Bronchial epithelial cell (primary cell): Measurements from ENCODE around the gene RUNX1. TPM values are rescaled to one million over a fixed set of nuclear protein-coding genes. Genes with fewer than 3 reads are reported as not detected.

ENCODE experiments used
- DNase-seq: peaks from one replicate; pipeline ENCODE4 v3.0.0-alpha.2; 2010; ENCODE audit warnings: low read depth
- FAIRE-seq: peaks from 2 replicates; lab custom pipeline; 2011; peaks lifted over from hg19 to GRCh38; lab: Jason Lieb, UNC
- H3K27me3 ChIP-seq: 2 replicates; pipeline ENCODE4 v1.5.1; 2011; ENCODE audit warnings: low read length; ENCODE audit not compliant: control insufficient read depth, insufficient read depth
- H3K36me3 ChIP-seq: 2 replicates; pipeline ENCODE4 v1.5.1; 2011; ENCODE audit warnings: low read length; ENCODE audit not compliant: control insufficient read depth, insufficient read depth
- H3K4me3 ChIP-seq: 2 replicates; pipeline ENCODE4 v1.5.1; 2011; ENCODE audit warnings: mild to moderate bottlenecking, low read depth, low read length, control low read depth
- total RNA-seq: library from RNA; depleted of rRNA; stranded (reverse); fragments of >200 nt; gene quantifications from 2 replicates; pipeline ENCODE4 v1.2.1, GENCODE V29; 2014
- TF ChIP-seq, protein P1 (sequence below): IDR thresholded peaks from 2 replicates; pipeline ENCODE4 v1.5.1; 2011; ENCODE audit warnings: mild to moderate bottlenecking, moderate library complexity, low read length, control low read depth, inconsistent platforms; ENCODE audit not compliant: insufficient read depth, severe bottlenecking

RUNX1 gene
- total RNA-seq, 1 donor from 2014 or later = 11.8 TPM

- TF ChIP-seq, protein P1, sequence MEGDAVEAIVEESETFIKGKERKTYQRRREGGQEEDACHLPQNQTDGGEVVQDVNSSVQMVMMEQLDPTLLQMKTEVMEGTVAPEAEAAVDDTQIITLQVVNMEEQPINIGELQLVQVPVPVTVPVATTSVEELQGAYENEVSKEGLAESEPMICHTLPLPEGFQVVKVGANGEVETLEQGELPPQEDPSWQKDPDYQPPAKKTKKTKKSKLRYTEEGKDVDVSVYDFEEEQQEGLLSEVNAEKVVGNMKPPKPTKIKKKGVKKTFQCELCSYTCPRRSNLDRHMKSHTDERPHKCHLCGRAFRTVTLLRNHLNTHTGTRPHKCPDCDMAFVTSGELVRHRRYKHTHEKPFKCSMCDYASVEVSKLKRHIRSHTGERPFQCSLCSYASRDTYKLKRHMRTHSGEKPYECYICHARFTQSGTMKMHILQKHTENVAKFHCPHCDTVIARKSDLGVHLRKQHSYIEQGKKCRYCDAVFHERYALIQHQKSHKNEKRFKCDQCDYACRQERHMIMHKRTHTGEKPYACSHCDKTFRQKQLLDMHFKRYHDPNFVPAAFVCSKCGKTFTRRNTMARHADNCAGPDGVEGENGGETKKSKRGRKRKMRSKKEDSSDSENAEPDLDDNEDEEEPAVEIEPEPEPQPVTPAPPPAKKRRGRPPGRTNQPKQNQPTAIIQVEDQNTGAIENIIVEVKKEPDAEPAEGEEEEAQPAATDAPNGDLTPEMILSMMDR = no peak
- Histone ChIP-seq H3K36me3 (no peaks in the 10 kb centered on the region), H3K4me3 (no peak overlapping the region), H3K27me3 (no peaks in the 10 kb centered on the region)
- FAIRE-seq (no peak), DNase-seq (no peak)
These were observed 42.3 kb downstream of the RUNX1 start for GRCh38 chr21:35006771-35007170.

DNA sequence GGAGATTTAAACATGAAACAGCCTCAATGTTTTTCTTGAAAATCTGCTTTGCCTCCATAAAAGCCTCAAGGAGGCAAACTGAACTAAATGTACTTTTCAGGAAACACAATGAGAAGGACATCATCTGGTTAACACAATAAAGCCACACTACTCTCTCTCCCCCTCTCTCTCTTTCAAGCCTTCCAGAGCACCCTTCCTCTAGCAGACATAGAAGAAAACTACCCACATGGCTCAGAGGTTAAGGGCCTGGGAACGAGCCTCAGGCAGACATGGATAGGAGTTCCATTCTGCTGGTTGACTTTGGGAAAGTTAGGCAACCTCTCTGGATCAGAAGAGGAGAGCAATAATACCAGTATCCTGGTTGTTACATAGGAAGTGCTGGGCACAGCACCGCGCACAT, 42.9 kb downstream of the RUNX1 start:
- FAIRE-seq (no peak), DNase-seq (no peak)
- TF ChIP-seq, protein P1 = no peak
- Histone ChIP-seq H3K36me3 (no peaks in the 10 kb centered on the region), H3K4me3 (no peak overlapping the region), H3K27me3 (no peaks in the 10 kb centered on the region)

DNA sequence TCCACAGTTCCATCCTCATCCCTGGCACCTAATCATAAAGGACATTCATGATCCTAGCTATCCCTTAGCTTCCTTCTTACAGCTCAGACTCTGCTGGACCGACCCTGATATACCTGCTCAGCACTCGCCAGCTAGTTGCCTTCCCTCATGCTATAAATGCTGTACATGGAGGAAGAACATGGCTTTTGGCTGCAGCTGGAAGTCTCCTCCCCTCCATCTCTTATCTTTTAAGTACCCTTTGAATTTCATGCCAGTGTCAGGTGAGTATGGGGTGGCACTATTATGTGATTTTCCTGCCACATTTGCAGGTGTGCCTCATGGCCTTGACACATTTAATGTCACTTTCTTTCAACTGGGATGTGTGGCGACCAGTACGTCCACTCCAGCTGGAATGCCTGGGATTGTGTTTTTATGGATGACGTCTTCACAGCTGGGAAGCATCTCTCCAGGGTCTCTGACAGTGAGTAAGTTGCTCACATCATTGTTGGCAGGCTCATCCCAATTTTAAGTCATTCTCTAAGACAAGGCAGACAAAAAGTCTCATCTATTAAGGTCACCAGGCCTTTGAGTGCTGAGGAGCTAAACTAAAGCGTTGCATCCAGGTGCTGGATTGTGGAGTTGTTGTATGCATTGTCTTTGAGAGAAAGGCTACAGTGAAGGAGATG, 43.4 kb downstream of the RUNX1 start:
- FAIRE-seq (no peak), DNase-seq (no peak)
- H3K36me3 ChIP-seq = no peaks in the 10 kb centered on the region
- H3K4me3 ChIP-seq = no peak overlapping the region
- no peaks in the 10 kb centered on the region for H3K27me3 ChIP-seq
- TF ChIP-seq, protein P1 = no peak

- DNase-seq (no peak), FAIRE-seq (no peak)
- Histone ChIP-seq H3K36me3 (no peaks in the 10 kb centered on the region), H3K4me3 (no peak overlapping the region), H3K27me3 (no peaks in the 10 kb centered on the region)
- TF ChIP-seq, protein P1 = no peak
These were observed 44.0 kb downstream of the RUNX1 start for GRCh38 chr21:35005077-35005476.

DNA sequence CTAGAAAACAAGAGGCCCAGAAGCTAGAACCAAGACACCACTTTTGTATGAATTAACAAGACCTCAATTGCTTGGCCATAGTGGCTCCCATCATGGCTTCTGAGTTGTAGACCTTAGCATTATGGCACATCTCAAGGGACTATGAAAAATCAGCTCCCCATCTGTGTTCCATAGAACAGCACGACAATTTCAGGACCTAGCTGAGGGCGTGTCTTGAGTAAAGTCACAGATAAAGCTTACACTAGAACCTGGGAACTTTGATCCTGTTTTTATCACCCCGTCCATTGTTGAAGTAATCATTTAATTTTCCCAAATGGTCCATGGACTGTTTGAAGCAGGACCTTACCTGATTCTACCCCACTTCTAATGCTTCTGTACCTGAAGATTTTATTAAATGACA, 44.8 kb downstream of the RUNX1 start:
- DNase-seq (no peak), FAIRE-seq (no peak)
- H3K4me3 ChIP-seq = no peak overlapping the region
- TF ChIP-seq, protein P1 = no peak
- H3K36me3 ChIP-seq = no peaks in the 10 kb centered on the region
- no peaks in the 10 kb centered on the region for H3K27me3 ChIP-seq
